Body of pancreas (tissue), 4 donors: ENCODE measurements around the gene SLC17A5. TPM values are rescaled to one million over a fixed set of nuclear protein-coding genes. Genes with fewer than 3 reads are reported as not detected.
"Not testable (repeated sequence)": the region's sequence is repeated elsewhere in the genome, so short reads cannot be mapped to it uniquely, and the experiment has no call there.

Experiments used
- ATAC-seq: fragments of 150-250 bp; one replicate; pipeline ENCODE4 v1.9.1; 2016
- DNase-seq, 4 donors: peaks; one replicate each; pipeline ENCODE4 v3.0.0-alpha.2; 2019
- H3K27ac ChIP-seq, 4 donors: fragments of 200-600 bp; sonication (generic); 1 replicate in 3 of 4; 2 replicates in 1 of 4; pipeline versions ENCODE4 v1.5.1 to v1.6.1; 2016 to 2019; ENCODE audit warnings: mild to moderate bottlenecking in 1 of 4, mixed read lengths in 1 of 4, moderate library complexity in 1 of 4
- H3K27me3 ChIP-seq, 2 donors: fragments of 200-600 bp; sonication (generic); one replicate each; pipeline ENCODE4 v1.6.0; 2016; ENCODE audit warnings: mild to moderate bottlenecking in 1 of 2
- H3K36me3 ChIP-seq, 2 donors: fragments of 200-600 bp; sonication (generic); replicated peaks in 1 of 2; 2 replicates each; pipeline ENCODE4 v1.5.1; 2016; ENCODE audit warnings: low read depth in 2 of 2; ENCODE audit not compliant: insufficient read depth in 1 of 2
- H3K4me1 ChIP-seq: fragments of 200-600 bp; sonication (generic); one replicate; pipeline ENCODE4 v1.6.0; 2016
- H3K4me3 ChIP-seq, 2 donors: fragments of 200-600 bp; sonication (generic); 1 replicate in 1 of 2; 2 replicates in 1 of 2; pipeline ENCODE4 v1.5.1; 2016 to 2019
- H3K9me3 ChIP-seq, 3 donors: fragments of 200-600 bp; sonication (generic); 1 replicate in 2 of 3; 2 replicates in 1 of 3; pipeline ENCODE4 v1.5.1; 2016
- CTCF ChIP-seq, 7 experiments: fragments of 450-650 bp in 4 of 7; fragments of 200-600 bp in 3 of 7; sonication (generic) in 3 of 7; IDR thresholded peaks; one replicate each; pipeline ENCODE4 v1.5.1; 2016 to 2019; ENCODE audit warnings: antibody characterized with exemption in 7 of 7
- POLR2A ChIP-seq, 3 donors: fragments of 450-650 bp; IDR thresholded peaks; one replicate each; pipeline ENCODE4 v1.6.1; 2016; ENCODE audit warnings: antibody characterized with exemption in 3 of 3, mild to moderate bottlenecking in 2 of 3
- WGBS, 2 donors: methylation state at CpG; one replicate each; pipeline ENCODE4 v1.1.5; 2017; 5-methylcytosine and 5-hydroxymethylcytosine counted together
- intact Hi-C: fragments of 100-400 bp; cut with DNase I; formaldehyde crosslinking; loops from one replicate; pipeline ENCODE4 v1.15.1; 2023
- total RNA-seq, 2 donors: library from RNA; depleted of rRNA; stranded (reverse); fragments of >200 nt; gene quantifications; one replicate each; pipeline ENCODE4 v1.1.0, GENCODE V29; 2016

SLC17A5 gene
- total RNA-seq, 2 donors from 2014 or later: 4.9 to 11.2 TPM

- 51 to 52% methylated on average over 2 of the region's 2 CpGs for whole genome bisulfite sequencing, 2 donors
Measured at GRCh38 chr6:73562558-73562957, 91.2 kb downstream of the SLC17A5 start.

GRCh38 chr6:73560853-73561407 is 92.9 kb downstream of the SLC17A5 start:
- intact Hi-C loops: no loop called here
- Histone ChIP-seq H3K27ac (no peak overlapping the region), H3K36me3 (no peaks in the 10 kb centered on the region), H3K4me3 (no peak overlapping the region), H3K27me3 (no peaks in the 10 kb centered on the region), H3K9me3 (no peaks in the 10 kb centered on the region), H3K4me1 (no peaks in the 10 kb centered on the region)
- TF ChIP-seq POLR2A (IDR thresholded peaks at IDR 0.05): no peak
- no peak for TF ChIP-seq CTCF (IDR thresholded peaks at IDR 0.05)
- 83 to 92% methylated on average over 9 of the region's 9 CpGs for WGBS, 2 donors
- DNase-seq: no peak
- ATAC-seq: no peak

More at GRCh38 chr6:73562558-73562957, 91.2 kb downstream of the SLC17A5 start:
- Histone ChIP-seq H3K27ac (no peak overlapping the region), H3K4me1 (peaks cover 14% of the 10 kb centered on the region), H3K27me3 (no peaks in the 10 kb centered on the region), H3K36me3 (no peaks in the 10 kb centered on the region), H3K4me3 (no peak overlapping the region), H3K9me3 (no peaks in the 10 kb centered on the region)
- TF ChIP-seq CTCF (IDR thresholded peaks at IDR 0.05) (no peak), POLR2A (IDR thresholded peaks at IDR 0.05) (no peak)
- DNase-seq (no peak), ATAC-seq (no peak)
- intact Hi-C loops: no loop called here

GRCh38 chr6:73560182-73560732 is 93.5 kb downstream of the SLC17A5 start:
- Histone ChIP-seq H3K4me1 (no peaks in the 10 kb centered on the region), H3K27ac (no peak overlapping the region), H3K36me3 (no peaks in the 10 kb centered on the region), H3K27me3 (no peaks in the 10 kb centered on the region), H3K4me3 (no peak overlapping the region), H3K9me3 (no peaks in the 10 kb centered on the region)
- TF ChIP-seq CTCF (IDR thresholded peaks at IDR 0.05): no peak
- no peak for TF ChIP-seq POLR2A (IDR thresholded peaks at IDR 0.05)
- intact Hi-C loops: no loop called here
- 53% methylated on average over 8 of the region's 8 CpGs for WGBS, 2 donors
- ATAC-seq: no peak
- no peak for DNase-seq

DNA sequence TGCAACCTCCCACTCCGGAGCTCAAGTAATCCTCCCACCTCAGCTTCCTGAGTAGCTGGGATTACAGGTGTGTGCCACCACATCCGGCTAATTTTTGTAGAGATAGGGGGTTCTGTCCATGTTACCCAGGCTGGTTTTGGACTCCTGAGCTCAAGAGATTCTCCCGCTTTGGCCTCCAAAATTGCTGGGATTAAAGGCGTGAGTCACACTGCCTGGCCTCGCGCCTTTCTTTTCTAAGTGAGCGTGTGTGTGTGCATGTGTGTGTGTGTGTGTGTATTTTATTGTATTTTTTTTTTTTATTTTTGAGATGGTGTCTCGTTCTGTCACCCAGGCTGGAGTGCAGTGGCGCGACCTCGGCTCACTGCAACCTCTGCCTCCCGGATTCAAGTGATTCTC is 94.4 kb downstream of the SLC17A5 start:
- ATAC-seq, H3K27ac ChIP-seq, DNase-seq, H3K4me3 ChIP-seq, intact Hi-C loops, H3K36me3 ChIP-seq, H3K27me3 ChIP-seq, H3K4me1 ChIP-seq, H3K9me3 ChIP-seq: not testable (repeated sequence)
- 96 to 98% methylated on average over 12 of the region's 12 CpGs for WGBS, 2 donors

GRCh38 chr6:73558624-73559398 is 95.0 kb downstream of the SLC17A5 start:
- no peaks in the 10 kb centered on the region for H3K27me3 ChIP-seq
- ATAC-seq: no peak
- WGBS, 2 donors: 61 to 64% methylated on average over 4 of the region's 4 CpGs
- H3K9me3 ChIP-seq: no peaks in the 10 kb centered on the region
- no peaks in the 10 kb centered on the region for H3K4me1 ChIP-seq
- H3K36me3 ChIP-seq: no peaks in the 10 kb centered on the region
- no peak overlapping the region for H3K4me3 ChIP-seq
- intact Hi-C loops: no loop called here
- DNase-seq: no peak
- no peak for TF ChIP-seq CTCF (IDR thresholded peaks at IDR 0.05)
- TF ChIP-seq POLR2A (IDR thresholded peaks at IDR 0.05): no peak
- no peak overlapping the region for H3K27ac ChIP-seq
